NCI-H460 (cell line): ENCODE results near the gene DISP3. TPM values are rescaled to one million over a fixed set of nuclear protein-coding genes. Genes with fewer than 3 reads are reported as not detected.

ENCODE experiments used
- DNase-seq: peaks from one replicate; pipeline ENCODE4 v3.0.0-alpha.2; 2016; ENCODE audit warnings: low read depth; ENCODE audit errors: extremely low read depth
- total RNA-seq: library from RNA; depleted of rRNA; stranded (reverse); fragments of >200 nt; shearing (Covaris generic); gene quantifications from 2 replicates; pipeline ENCODE4 v1.2.3, GENCODE V29; 2014

The DISP3 gene
- total RNA-seq, 1 experiment from 2014 or later: 0.07 TPM

DNA sequence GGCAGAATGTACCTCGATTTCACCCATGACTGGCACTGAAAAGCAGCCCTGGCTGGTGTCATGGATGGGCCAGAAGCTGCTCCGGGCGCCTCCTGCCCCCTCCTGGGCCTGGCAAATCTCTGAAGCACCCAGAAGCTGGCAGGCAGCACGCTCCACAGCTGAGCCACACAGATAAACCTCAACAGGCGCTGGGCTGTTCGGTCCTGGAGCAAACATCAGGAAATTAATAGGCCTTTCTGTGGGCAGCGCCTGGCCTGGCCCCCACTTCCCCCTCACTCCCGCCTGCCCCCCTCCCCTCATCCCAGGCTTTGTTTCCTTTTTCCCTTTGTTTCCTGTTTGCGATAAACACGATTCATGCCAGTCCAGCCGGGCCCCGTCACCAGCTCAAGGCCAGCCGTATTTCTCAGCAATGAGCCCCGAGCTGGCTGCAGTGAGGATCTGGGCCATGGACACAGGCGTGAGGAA, 20.1 kb upstream of the DISP3 start:
- DNase-seq: no peak

DNA sequence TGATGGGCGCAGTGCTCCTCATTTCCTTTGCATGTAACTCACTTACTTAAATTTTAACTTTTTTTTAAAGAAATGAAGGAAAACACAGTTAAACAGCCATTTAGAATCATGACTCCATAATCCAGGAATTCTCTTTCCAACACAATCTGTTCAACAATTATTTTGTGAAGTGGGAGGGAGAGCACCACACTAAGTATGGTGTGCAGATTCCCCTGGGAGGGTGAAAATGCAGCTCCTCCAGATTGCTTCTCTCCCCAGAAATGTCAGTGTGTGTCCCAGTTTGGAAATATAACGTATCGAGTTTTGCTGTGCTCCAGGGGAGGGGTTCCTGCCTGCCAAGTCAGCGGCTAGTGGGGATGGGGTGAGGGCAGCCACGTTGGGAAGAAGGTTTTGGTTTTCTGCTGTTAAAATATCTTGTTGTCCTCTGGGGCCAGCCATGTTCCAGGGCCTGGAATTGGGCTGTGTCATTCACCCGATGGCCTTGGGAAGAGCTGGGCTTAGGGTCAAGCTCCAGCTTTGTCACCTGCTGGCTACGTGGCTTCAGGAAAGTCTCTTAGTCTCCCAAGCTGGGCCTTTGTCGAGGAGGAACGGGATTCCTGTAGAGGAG, 17.3 kb upstream of the DISP3 start:
- no peak for DNase-seq

DNA sequence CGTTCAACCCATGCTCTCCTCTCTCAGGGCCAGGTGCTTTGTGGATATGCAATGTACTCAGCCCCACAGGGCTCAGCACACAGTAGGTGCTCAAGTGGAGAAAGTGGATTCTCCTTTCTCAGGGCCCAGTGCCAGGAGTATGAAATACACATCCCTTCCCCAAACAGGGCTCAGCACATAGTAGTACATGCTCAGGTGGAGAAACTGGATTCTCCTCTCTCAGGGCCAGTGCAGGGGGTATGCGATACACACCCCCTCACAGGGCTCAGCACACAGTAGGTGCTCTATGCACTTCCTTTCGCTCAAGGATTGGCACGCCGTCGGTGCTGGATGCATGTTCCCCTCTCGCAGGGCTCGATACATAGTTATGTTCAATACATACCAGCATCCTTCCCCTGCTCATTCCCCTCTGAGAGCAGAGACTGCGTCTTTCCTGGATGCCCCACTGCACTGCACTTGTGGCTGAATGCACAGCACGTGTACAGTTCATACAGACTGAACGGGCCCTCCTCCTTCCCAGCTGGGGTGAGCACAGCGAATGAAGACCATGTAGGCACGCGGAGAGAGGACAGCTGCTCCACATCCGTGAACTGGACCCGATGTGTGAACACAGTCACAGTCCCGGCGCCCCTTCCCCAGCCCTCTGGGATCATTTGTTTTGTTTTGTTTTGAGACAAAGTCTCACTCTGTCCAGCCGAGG, 16.6 kb upstream of the DISP3 start:
- DNase-seq: no peak

DNA sequence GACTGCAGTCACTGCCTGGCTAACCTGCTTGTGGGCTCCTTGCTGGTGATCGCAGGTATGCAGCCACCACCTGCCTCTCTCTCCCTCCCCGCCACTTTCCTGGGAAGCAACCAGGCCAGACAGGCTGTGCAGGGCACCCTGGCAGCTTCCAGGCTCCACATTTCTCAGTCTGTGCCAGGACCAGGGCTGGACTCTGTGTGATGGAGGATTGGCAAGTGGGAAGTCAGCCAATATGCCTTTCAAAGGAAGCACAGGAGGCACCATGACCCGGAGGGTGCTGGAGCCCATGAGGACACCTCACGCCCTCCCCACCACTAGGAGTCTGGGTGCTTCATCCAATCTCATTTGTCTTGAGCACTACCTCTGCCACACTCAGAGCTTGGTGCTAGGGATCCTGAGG, 15.8 kb upstream of the DISP3 start:
- DNase-seq: no peak

DNA sequence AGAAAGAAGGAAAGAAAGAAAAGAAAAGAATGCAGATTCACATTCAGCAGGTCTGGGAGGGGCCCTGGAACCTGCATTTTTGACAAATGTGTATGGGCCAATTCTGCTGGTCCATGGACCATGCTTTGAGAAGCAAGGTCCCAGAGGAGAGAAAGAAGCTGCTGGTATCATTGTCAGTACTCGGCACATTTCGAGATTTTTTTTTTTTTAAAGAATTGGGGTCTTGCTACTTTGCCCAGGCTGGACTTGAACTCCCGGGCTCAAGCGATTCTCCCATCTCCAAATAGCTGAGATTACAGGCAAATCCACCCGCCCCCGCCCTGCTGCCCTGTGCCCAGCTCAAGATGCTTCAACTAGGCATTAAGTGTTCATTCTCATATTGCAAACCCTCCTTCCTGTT, 13.6 kb upstream of the DISP3 start:
- no peak for DNase-seq

DNA sequence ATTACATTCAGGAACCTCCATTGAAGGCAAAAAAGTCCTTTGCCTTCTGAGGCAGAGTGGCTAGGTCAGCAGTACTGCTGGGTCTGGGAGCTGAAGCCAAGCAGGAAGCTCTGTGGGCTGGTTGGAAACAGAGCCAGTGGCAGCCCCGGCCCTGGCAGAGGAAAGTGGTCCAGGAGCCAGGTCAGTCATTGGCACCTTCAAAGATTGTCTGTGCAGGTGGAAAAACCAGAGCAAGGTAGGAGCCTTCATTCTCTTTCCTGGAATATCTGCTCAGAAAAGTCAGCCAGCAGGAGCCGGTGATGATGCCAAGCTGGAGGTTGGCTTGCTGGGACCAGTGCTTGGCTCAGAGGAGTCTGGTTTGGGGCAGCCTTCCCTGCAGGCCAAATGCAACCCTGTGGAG, 12.5 kb upstream of the DISP3 start:
- DNase-seq: no peak

DNA sequence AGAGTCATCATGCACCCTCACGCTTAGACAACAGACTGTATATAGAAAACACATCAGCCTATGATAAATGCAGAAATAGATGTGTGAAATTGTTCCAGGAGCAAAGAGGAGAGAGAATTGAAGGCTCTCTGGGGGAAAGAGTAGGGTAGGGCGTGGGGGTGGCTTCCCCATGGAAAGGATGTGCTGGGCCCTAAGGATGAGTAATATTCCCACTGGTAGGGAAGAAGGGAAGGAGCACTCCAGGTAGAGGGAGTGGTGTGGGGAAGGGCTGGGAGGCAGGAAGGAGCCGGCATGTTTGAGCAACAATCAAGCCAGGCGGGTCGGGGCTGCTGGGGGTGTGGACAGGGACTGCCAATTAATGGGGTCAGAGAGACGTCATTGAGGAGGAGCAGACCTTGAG, 10.1 kb upstream of the DISP3 start:
- no peak for DNase-seq

DNA sequence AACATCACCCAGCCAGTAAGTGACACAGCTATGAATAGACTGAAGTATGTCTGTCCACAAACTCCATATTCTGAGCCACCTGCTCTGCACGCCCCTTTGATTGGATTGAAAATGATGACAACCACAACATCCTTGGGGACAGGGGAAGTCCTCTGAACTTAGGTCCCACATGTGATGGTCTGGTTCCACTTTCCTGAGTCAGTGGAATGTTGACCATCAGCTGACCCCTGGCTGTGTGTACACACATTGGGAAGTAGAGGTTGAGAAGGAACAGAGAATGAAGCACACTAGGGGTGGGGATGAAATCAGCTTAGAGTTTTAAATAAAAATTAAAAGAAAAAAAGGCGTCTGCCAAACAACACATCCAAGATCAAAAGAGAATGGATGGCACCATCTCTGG, 8.0 kb upstream of the DISP3 start:
- no peak for DNase-seq

DNA sequence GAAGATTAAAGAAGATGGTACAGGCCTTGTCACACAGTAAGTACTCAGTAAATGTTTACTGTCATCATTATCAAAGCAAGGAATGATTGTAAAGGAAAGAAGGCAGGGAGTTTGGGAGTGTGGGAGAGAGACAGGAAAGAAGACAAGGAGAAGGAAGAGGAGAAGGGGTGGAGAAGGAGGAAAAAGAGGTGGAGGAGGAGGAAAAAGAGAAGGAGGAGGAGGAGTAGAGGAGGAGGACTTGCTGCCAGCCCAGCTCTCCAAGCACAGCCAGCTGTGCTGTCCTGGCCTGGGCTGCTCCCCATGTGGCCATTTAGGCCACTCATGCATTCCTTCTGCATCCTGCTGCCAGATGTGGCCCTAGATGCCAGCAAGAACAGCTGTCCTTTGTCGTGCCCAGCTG, 7.5 kb upstream of the DISP3 start:
- DNase-seq: no peak

DNA sequence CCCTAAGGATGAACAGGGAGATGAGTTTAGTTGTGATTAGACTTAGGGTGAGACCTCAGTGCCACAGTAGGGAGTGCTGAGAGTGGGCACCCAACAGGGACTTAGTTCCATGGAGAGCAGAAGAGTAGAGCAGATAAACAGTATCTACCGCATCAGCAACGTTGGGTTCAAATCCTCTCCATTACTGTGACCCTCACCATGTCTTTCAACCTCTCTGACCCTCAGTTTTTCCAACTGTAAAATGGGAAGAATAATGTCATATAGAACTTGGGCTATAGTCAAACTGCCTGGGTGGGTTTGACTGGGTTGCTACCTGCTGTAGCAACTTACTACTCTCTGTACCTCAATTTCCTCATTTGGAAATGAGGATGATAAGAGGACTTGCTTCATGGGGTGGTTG, 6.7 kb upstream of the DISP3 start:
- DNase-seq: no peak

DNA sequence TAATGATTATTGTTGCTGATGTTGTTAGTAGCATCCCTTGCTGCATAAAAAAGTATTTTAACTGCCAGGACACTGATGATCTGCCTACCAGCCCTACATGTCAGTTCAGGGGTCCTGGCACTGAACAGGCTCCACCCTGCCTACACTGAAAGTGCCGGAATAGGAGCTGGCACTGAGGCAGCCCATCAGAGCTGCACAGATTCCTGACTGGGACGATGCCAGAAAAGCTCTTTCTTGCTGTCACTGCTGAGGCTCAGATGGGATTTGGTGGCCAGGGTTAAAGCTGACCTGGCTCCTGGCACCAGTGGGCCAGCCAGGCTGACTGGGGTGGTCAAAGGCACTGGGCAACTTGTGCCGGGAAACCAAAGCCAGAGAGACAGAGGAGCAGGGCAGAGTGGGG, 6.2 kb upstream of the DISP3 start:
- DNase-seq: no peak

DNA sequence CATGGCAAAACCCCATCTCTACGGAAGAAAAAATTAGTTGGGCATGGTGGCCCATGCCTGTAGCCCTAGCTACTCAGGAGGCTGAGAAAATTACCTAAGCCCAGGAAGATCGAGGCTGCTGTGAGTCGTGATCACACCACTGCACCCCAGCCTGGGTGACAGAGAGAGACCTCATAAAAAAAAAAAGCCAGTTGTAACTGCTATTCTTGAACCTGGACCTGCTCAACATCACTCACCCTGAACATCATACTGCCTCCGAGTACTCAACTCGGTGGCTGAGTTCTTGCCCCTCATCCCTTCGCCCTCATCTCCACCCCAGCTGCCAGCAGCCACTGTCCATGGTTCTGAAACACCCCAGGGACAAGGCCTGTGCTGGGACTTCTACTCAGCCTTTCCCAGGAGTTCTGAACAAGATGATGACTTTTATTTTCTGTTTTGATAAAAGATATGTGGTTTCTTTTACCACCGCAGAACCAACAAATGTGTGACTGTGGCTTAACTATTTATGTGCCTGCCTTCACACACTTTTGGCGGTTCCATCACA, 5.4 kb upstream of the DISP3 start:
- peak; percentile 17 for DNase-seq

DNA sequence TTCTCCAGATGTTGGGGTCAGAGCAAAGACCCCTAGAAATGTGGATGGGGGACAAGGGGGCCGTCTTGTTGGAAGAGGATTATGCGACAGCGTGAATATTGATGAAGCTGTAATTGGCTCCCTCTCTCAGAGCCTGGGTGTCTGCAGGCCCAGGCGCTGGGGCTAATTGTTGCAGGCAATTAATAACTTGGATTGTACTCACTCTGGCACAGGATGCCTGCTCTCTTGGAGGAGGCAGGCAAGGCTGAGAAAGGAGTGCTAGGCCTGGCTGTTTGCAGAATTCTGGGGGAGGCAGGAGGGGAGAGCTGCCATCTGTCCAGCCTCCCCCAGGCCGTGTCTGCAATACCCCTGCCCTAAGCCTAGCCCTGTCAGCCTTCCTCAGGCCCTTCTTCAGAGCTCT, 4.1 kb upstream of the DISP3 start:
- no peak for DNase-seq

DNA sequence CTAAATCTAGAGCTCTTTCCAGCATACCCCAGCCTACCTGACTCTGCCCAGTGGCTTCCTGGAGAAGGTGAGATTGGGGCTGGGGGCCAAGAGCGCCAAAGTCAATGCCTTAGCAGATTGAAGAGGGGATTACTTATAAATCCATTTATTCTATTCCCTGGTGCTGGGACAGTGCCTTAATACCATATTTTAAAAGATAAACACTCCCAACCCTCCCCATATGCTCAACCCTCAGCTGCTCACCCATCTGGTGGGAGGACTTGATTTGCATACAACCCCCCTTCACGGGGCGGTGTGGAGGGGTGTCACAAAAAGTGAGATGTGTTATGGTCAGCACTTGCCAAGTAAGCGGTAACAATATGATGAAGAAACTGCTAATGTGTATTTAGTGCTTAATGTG, 3.2 kb upstream of the DISP3 start:
- no peak for DNase-seq

DNA sequence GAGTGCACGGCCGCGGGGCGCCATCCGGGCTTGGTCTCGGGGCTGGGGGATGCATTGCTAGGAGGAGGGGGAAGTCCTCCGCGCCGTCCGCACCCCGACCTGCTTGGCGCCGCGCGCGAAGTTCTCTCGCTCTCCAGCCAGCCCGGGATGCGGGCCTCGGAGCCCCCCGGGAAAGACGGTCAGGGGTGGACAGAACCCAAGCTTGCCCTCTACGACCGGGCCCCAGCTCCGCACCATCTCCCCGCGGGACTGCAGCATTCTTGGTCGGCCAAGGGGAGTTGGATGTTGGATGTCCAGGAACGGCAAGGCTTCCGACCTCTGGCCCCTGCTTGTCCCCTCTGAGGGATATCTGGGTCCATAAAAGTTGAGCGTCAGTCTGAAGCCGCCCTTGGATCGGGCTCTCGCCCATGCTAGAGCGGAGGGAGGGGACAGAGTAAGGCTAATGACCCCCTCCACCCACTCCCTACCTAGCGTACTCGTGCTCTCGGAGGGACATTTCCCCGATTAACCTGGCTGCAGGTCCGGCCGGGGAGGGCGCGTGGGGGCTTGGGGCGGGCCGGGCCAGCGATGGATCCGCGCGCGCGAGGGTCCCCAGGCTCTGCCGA, 522 bp downstream of the DISP3 start:
- no peak for DNase-seq

DNA sequence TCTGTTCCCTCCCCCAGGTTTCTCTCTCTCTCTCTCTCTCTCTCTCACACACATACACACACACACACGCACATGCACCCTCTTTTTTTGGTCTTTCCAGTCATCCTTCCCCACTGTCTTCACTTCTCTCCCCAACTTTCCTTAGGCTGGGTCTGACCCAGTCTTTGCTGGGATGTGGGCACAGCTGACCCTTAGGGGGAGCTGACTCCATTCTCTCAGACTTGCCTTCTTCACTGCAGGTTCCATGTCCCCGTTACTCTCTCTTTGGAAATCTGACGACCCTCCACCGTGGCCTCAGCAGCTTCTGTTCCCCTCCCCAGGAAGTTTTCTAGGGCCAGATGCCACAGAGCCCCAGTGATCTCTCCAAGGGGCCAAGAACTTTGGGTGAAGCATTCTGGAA, 2.1 kb downstream of the DISP3 start:
- no peak for DNase-seq

DNA sequence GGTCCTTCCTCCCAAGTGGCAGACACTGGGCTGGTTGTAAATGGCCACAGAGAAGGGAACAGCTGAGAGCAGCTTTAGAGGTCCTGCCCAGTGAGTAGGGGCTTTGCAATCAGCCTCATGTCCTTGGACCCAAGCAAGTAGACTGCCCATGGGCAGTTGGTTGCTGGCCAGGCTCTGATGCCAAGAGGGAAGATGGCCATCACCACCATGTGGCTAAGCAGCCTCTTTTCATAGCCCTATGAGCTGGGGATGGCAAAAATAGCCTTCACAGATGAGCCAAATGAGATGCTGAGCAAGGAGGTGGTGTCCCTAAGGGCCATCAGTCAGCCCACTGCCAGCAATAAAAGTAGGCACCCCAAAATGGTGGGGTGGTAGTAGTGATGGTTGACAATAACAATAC, 3.2 kb downstream of the DISP3 start:
- DNase-seq: no peak

DNA sequence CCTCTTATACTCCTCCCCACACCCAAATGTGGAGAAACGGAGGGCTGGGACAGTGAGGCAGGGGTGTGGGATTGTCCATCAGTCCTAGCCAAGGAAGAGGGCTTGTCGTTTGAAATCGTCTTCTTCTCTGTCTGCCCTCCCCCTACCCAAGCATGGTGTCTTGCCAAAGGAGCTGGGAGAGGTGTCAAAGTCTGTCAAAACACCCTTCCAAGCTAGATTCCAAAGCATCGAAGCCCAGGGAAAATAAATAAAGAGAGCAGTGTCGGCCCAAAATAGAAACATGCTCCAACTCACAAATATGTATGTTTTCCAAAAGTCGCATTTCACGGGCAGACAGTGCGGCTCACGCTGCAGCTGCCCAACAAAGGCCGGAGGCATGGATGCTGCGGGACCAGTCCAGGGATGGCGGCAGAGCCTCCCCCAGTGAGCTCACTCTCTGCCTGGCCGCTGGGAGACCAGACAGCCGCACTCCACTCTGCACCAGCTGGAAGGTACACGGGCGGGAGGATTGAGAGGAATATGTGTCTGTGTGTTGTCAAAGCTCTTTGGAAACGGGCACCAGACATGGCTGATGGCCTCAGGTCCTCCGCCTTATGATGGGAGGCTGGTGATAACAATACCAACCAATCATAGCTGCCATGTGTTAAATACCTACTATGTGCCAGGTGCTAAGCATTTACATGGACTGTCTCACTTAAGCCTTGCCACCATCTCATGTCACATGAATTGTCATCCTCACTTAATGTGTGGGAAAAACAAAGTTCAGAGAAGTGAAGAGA, 3.9 kb downstream of the DISP3 start:
- no peak for DNase-seq

DNA sequence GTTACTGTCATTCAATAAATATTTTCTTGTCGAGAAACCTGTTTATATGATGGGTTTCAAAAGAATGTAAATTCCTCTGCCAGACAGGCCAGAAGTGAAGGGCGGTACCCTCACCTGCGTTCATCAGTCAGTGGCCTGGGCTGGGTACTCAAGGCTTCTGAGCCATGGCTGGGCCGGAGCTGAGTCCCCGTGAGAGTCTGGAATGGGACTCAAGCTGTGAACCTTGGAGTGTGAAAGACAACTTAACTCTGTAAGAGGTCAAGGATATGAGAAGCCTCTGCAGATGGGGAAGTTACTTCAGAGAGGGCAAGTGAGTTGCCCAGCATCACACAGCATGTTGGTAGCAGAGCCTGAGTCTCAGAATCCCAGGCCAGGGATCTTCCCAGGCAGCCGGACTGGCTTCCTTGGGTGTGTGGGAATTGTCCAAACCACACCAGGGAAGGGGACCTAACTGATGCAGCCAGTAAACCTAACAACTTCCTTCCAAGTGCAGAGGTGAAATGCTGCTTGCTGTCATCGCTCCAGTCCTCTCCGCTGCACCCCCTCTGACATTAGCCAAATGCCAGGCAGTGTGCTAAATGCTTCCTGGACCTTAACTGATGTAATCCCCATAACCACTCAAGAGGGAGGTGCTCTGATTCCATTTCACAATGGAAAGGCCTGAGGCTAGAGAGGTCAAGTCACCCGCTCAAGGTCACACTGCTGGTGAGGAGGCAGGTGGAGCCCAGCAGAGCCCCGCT, 4.8 kb downstream of the DISP3 start:
- no peak for DNase-seq

DNA sequence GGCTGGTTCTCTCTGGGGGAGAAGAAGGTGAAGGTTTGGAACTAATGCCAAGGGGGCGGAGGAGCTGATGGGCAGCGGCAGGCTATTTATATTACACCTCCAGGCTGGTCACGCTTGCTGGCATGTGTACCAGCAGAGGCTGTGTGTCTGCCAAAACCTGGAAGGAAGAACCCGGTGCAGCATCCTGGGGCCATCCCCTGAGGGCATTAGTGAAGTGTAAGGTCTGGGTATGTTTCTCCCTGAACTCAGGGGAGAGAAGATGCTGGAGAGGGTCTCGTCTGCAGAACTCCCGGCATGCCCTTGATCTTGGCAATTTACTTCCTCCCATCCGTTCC, 5.3 kb downstream of the DISP3 start:
- DNase-seq: no peak

DNA sequence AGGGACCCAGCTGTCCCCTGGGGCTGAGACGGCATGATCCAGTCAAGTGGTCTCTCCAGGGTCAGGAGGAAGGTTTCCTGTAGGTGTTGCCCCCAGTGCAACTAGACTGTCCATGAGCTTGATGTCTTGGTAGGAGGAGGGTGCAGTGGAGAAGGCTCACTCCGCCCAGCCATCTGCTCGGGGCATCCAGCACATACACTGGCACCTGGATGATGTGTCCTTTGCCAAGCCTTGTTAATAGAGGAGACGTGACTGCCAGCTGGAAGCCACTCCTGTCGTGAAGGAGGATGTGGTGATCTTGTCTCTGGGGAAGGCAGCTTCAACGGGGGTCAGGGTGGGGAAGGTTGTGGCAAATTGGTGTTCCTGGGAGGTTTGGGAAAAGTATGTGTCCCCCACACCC, 6.2 kb downstream of the DISP3 start:
- DNase-seq: no peak
